ENCODE measurements around the gene PCDH9. TPM values are rescaled to one million over a fixed set of nuclear protein-coding genes. Genes with fewer than 3 reads are reported as not detected.

The PCDH9 gene
- total and polyA plus RNA-seq, 10 of the 15 experiments (the other 5 are each of a cell fraction or from before 2014, with no cell fraction given) = 0.02 to 2.3 (median 0.05) TPM; not detected in 1

GRCh38 chr13:66887088-66887487, 343.0 kb downstream of the PCDH9 start (continued):
- no peak for TF ChIP-seq SMAD5 (IDR thresholded peaks at IDR 0.05; ENCODE audit: low read depth)
- TF ChIP-seq MYC (IDR thresholded peaks at IDR 0.05; ENCODE audit: insufficient read depth, insufficient read length, insufficient replicate concordance, low read length, severe bottlenecking) = no peak
- TF ChIP-seq ZZZ3 (IDR thresholded peaks at IDR 0.05; ENCODE audit: control insufficient read depth, insufficient read length, low read depth) = no peak
- TF ChIP-seq PAX8 (IDR thresholded peaks at IDR 0.05) = no peak
- TF ChIP-seq MEF2B (IDR thresholded peaks at IDR 0.05; ENCODE audit: partially characterized antibody, poor library complexity, severe bottlenecking) = no peak
- TF ChIP-seq, protein P1, sequence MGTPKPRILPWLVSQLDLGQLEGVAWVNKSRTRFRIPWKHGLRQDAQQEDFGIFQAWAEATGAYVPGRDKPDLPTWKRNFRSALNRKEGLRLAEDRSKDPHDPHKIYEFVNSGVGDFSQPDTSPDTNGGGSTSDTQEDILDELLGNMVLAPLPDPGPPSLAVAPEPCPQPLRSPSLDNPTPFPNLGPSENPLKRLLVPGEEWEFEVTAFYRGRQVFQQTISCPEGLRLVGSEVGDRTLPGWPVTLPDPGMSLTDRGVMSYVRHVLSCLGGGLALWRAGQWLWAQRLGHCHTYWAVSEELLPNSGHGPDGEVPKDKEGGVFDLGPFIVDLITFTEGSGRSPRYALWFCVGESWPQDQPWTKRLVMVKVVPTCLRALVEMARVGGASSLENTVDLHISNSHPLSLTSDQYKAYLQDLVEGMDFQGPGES (IDR thresholded peaks at IDR 0.05) = no peak
- TF ChIP-seq POLR2AphosphoS5 (IDR thresholded peaks at IDR 0.05; ENCODE audit: low read length) = no peak
- peak; percentile 71; the same call in 1 of the 2 replicates for TF ChIP-seq SPI1 (IDR thresholded peaks at IDR 0.05; ENCODE audit: borderline replicate concordance, insufficient read depth, low read depth, low read length)
- TF ChIP-seq E2F4 (IDR thresholded peaks at IDR 0.05; ENCODE audit: low read depth, low read length) = no peak
- peak; percentile 65; the same call in 1 of the 2 replicates for TF ChIP-seq MTA2 (IDR thresholded peaks at IDR 0.05; ENCODE audit: low read depth)
- no peak for TF ChIP-seq NRF1 (conservative IDR thresholded peaks at IDR 0.05; ENCODE audit: low read depth, low read length)
- no peak for TF ChIP-seq SREBF2 (IDR thresholded peaks at IDR 0.05; ENCODE audit: low read length)
- TF ChIP-seq DPF2 (IDR thresholded peaks at IDR 0.05) = no peak
- 0 out of 2 replicates have a peak, but pooled peaks have one; percentile 32 for TF ChIP-seq IKZF1 (conservative IDR thresholded peaks at IDR 0.05)
- TF ChIP-seq NFIC (IDR thresholded peaks at IDR 0.05; ENCODE audit: low read depth, low read length) = no peak
- no peak for TF ChIP-seq PBX3 (IDR thresholded peaks at IDR 0.05; ENCODE audit: insufficient replicate concordance, low read depth, low read length)
